Ishikawa (cell line): ENCODE data around the gene ACR.

ENCODE experiments used
- CEBPB ChIP-seq: IDR thresholded peaks from 2 replicates; pipeline ENCODE4 v1.6.1; 2012
- CREB1 ChIP-seq: IDR thresholded peaks from 2 replicates; pipeline ENCODE4 v1.6.1; 2012; ENCODE audit warnings: low read depth
- EGR1 ChIP-seq: IDR thresholded peaks from 2 replicates; pipeline ENCODE4 v1.6.1; 2012
- EP300 ChIP-seq: IDR thresholded peaks from 2 replicates; pipeline ENCODE4 v1.6.1; 2012; ENCODE audit warnings: borderline replicate concordance
- FOXM1 ChIP-seq: IDR thresholded peaks from 2 replicates; pipeline ENCODE4 v1.6.1; 2012; ENCODE audit warnings: low read depth, borderline replicate concordance
- MAX ChIP-seq: IDR thresholded peaks from 2 replicates; pipeline ENCODE4 v1.6.1; 2012
- NFIC ChIP-seq: IDR thresholded peaks from 2 replicates; pipeline ENCODE4 v1.6.1; 2012
- RAD21 ChIP-seq: IDR thresholded peaks from 2 replicates; pipeline ENCODE4 v1.6.1; 2012; ENCODE audit warnings: low read depth
- REST ChIP-seq: IDR thresholded peaks from 2 replicates; pipeline ENCODE4 v1.6.1; 2012; ENCODE audit warnings: low read depth, mild to moderate bottlenecking
- TAF1 ChIP-seq: IDR thresholded peaks from 2 replicates; pipeline ENCODE4 v1.6.1; 2012; ENCODE audit warnings: low read depth, mild to moderate bottlenecking
- TCF12 ChIP-seq: IDR thresholded peaks from 2 replicates; pipeline ENCODE4 v1.6.1; 2012; ENCODE audit warnings: low read depth
- TEAD4 ChIP-seq: IDR thresholded peaks from 2 replicates; pipeline ENCODE4 v1.6.1; 2012
- USF1 ChIP-seq: IDR thresholded peaks from 2 replicates; pipeline ENCODE4 v1.6.1; 2012
- YY1 ChIP-seq: IDR thresholded peaks from 2 replicates; pipeline ENCODE4 v1.6.1; 2012; ENCODE audit warnings: low read depth
- ZBTB7A ChIP-seq: IDR thresholded peaks from 2 replicates; pipeline ENCODE4 v1.6.1; 2012; ENCODE audit warnings: low read depth

ACR gene

GRCh38 chr22:50694766-50695420 is 43.1 kb upstream of the ACR start:
- TF ChIP-seq CREB1 (no peak), USF1 (no peak), EGR1 (no peak), TAF1 (no peak), TEAD4 (no peak), RAD21 (no peak), NFIC (no peak), TCF12 (no peak), FOXM1 (no peak), CEBPB (no peak), EP300 (no peak), YY1 (no peak), ZBTB7A (no peak)

- no peak for TF ChIP-seq NFIC
Observed at GRCh38 chr22:50695421-50696250, 42.4 kb upstream of the ACR start.

- TF ChIP-seq CREB1 = no peak
- no peak for TF ChIP-seq TEAD4
- TF ChIP-seq CEBPB = no peak
- no peak for TF ChIP-seq NFIC
- no peak for TF ChIP-seq FOXM1
- TF ChIP-seq YY1 = no peak
- no peak for TF ChIP-seq USF1
- TF ChIP-seq MAX = no peak
- TF ChIP-seq EGR1 = no peak
- TF ChIP-seq EP300 = no peak
- TF ChIP-seq ZBTB7A = no peak
- TF ChIP-seq TAF1 = no peak
- no peak for TF ChIP-seq REST
- no peak for TF ChIP-seq TCF12
- no peak for TF ChIP-seq RAD21
Observed at GRCh38 chr22:50696251-50696798, 41.7 kb upstream of the ACR start.

- TF ChIP-seq TCF12 (no peak), ZBTB7A (peak; percentile 44; the same call in 1 of the 2 replicates)
Observed at GRCh38 chr22:50696799-50697561, 41.0 kb upstream of the ACR start.

- no peak for TF ChIP-seq REST
- no peak for TF ChIP-seq FOXM1
- no peak for TF ChIP-seq EGR1
- no peak for TF ChIP-seq CEBPB
- TF ChIP-seq ZBTB7A = no peak; the same call in none of the 2 replicates
- no peak for TF ChIP-seq TCF12
- no peak for TF ChIP-seq CREB1
- no peak for TF ChIP-seq EP300
- no peak for TF ChIP-seq NFIC
- TF ChIP-seq MAX = no peak
- TF ChIP-seq TEAD4 = no peak
- TF ChIP-seq USF1 = no peak
- no peak for TF ChIP-seq TAF1
- no peak for TF ChIP-seq YY1
- TF ChIP-seq RAD21 = no peak
Observed at GRCh38 chr22:50697667-50698506, 40.1 kb upstream of the ACR start.
